Left renal pelvis (tissue), 4 donors: ENCODE results near the gene FREY1. TPM values are rescaled to one million over a fixed set of nuclear protein-coding genes. Genes with fewer than 3 reads are reported as not detected.
"Not testable (repeated sequence)": the region's sequence is repeated elsewhere in the genome, so short reads cannot be mapped to it uniquely, and the experiment has no call there.

Experiments used
- DNase-seq, 4 donors: peaks; one replicate each; pipeline ENCODE4 v3.0.0-alpha.2; 2013; ENCODE audit warnings: low read depth in 4 of 4, low spot score in 3 of 4
- polyA plus RNA-seq, 4 donors: library from polyadenylated mRNA; unstranded; fragments of 120-200 nt; gene quantifications; one replicate each; pipeline ENCODE4 v1.2.1, GENCODE V29; 2013; ENCODE audit not compliant: insufficient read length in 4 of 4

The FREY1 gene
- polyA plus RNA-seq, 4 donors: 0.36 to 0.73 (median 0.37) TPM; not detected in 1

- peak; percentile 89 to 93 (median 90) for DNase-seq
Observed at GRCh38 chr11:45917623-45918330, 10.7 kb upstream of the FREY1 start, which contains the start of gene PEX16. PEX16 (minus strand) TSS chr11:45917877; CDS start chr11:45917811, 66 bp downstream.

DNA sequence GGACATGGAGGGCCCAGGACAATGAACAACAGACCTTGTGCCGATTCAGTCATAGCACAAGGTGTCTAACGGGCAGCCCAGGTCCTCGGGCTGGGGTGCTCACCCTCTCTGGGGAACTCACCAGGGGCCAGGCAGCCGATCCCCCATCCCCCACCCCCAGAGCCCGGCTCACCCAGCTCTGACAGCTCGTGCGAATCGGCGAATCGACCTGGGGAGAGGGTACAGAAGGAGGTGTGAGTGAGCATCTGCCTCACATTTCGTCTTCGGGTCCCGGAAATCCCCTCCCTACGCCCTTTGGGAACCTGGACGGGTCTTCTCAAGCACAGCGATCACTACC lies 10.2 kb upstream of the FREY1 start:
- no peak for DNase-seq

DNA sequence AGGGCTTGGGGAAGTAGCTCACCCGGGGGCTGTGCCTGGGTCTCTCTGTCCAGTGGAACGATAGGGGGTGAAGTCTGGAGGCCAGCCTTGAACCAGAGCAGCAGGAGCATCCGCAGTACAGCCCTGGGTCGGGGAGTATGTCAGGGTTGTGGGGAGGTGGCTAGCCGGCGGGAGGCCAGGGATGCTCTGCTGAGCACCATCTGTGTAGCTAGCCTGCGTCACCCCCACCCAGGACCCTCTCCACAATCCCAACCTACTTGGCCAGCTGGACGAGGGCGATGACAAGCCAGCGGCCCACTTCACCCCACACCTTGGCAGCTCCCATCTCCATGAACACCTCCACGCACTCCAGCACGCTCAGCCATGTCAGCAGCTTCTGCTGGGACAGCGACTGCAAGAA lies 8.4 kb upstream of the FREY1 start:
- no peak for DNase-seq

GRCh38 chr11:45913942-45914635 lies 7.0 kb upstream of the FREY1 start:
- no peak for DNase-seq

DNA sequence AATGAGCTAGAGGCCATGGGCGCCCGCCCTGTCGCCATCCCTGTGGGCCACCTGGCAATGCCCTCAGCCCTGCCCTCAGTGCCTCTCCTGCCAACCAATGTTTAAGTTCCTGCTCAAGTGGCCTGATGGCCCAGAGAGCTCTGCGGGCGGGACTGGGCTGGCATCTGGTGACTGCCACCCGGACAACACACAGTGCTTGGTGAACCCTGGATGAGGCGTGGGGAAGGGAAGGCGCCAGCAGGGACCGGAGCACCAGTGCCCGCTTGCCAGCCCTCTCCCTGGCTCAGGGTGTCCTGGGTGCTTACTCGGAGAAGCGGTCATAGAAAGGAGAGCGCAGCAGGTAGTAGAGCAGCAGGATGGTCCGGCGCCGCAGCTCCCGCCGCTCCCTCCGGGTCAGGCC lies 6.4 kb upstream of the FREY1 start:
- no peak for DNase-seq

GRCh38 chr11:45910623-45911022 lies 3.6 kb upstream of the FREY1 start:
- DNase-seq: no peak

DNA sequence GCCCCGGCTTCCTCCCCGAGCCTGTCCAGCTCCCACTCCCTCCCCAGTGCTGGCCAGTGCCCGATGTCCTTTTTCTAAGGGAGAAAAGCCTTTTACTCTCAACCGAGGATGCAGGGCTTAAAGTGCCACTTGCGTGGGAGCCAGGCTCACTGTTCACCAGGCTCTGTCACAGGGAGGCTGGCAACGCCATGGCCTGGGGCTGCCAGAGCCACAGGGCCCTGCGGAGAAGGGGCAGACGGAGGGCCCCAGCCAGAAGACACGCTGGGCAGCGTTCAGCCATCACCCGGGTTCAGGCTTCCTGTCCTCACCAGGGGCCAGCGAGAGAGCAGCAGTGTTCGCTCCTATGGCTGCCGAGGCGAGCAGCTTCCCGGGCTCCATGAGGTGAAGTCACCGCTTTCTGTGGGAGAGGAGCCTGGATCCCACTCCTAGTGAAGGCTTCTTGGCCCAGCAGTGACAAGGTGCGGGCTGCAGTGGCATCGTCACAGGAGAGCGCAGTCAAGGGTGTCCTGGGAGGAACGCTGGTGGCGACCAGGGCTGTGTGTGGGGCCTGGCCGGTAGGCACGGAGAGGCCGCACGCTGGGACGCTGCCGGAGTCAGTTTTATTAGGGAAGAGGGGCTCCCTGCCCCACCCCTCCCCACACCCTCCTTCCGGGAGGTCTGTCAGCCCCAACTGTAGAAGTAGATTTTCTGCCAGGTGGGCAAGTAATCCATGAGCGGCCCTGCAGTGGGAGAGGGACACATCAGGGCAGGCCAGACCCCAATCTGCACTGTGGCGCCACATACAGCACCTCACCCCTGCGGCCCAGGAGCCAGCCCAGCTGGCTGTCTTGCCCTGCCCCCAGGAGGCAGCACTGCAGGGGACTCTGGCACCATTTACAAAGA lies 2.8 kb upstream of the FREY1 start:
- no peak for DNase-seq

DNA sequence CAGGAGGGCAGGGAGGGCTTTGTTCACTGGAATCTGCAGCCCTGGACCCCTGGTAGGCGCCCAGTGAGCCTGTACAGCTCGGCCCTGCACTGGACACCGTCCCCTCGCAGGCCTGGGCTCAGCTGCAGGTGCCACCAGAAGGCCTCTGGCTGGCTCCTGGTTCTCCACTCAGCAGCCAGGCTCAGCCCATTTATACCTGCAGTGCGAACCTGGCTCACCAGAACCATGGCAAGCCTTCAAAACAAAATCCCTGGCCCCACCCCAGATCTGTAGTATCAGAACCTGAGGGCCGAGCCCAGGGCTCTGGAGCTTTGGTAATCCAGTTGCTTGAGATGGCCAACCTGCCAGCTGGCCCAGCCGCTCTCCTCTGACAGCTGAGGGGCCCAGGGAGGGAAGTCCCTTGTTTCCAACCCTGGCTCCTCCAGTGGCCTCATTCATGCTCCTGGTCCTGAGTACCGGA lies 870 bp upstream of the FREY1 start:
- DNase-seq: no peak

DNA sequence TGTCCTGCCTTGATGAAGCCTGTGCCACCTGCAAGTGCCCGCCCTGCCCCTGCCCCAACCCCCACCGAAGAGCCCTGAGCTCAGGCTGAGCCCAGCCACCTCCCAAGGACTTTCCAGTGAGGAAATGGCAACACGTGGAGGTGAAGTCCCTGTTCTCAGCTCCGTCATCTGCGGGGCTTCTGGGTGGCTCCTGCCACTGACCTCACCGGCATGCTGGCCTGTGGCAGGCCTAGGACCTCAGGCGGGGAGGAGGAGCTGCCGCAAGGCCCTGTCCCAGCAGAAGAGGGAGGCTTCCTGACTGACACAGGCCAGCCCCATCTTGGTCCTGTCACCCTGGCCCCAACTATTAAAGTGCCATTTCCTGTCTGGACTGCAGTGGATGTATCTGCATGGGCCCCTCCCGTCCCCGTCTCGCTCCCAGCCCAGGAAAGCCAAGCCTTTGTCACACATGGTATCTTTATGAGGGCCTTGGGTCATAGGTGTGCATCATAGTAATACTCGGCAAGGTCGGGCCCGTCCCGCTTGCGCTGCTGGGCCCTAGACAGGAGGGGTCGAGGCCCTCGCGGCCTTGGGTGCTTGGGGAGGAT lies 882 bp downstream of the FREY1 start:
- DNase-seq: no peak

DNA sequence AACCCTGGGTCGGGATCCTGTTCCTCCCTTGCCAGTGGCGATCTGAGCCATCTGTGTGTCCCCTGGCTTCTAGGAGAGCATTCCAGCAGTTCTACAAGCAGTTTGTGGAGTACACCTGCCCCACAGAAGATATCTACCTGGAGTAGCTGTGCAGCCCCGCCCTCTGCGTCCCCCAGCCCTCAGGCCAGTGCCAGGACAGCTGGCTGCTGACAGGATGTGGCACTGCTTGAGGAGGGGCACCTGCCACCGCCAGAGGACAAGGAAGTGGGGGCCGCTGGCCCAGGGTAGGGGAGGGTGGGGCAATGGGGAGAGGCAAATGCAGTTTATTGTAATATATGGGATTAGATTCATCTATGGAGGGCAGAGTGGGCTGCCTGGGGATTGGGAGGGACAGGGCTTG lies 1.5 kb downstream of the FREY1 start:
- not testable (repeated sequence) for DNase-seq

DNA sequence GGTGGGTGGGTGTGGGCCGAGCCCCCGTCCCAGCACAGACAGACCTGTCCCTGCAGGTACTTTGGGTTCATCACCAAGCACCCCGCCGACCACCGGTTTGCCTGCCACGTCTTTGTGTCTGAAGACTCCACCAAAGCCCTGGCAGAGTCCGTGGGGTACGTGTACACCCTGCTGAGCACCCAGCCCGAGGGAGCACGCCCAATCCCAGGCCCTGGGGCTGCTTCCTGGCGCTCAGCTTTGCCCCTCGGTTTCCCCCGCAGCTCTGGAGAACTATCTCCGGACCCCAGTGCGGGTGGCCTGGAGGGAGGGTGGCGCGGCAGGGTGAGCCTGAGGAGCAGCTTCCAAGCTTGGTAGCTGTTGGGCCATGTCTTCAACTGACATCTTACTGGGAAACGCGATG lies 2.0 kb downstream of the FREY1 start:
- DNase-seq: no peak

- no peak for DNase-seq
Observed at GRCh38 chr11:45904309-45904915, 2.7 kb downstream of the FREY1 start.

DNA sequence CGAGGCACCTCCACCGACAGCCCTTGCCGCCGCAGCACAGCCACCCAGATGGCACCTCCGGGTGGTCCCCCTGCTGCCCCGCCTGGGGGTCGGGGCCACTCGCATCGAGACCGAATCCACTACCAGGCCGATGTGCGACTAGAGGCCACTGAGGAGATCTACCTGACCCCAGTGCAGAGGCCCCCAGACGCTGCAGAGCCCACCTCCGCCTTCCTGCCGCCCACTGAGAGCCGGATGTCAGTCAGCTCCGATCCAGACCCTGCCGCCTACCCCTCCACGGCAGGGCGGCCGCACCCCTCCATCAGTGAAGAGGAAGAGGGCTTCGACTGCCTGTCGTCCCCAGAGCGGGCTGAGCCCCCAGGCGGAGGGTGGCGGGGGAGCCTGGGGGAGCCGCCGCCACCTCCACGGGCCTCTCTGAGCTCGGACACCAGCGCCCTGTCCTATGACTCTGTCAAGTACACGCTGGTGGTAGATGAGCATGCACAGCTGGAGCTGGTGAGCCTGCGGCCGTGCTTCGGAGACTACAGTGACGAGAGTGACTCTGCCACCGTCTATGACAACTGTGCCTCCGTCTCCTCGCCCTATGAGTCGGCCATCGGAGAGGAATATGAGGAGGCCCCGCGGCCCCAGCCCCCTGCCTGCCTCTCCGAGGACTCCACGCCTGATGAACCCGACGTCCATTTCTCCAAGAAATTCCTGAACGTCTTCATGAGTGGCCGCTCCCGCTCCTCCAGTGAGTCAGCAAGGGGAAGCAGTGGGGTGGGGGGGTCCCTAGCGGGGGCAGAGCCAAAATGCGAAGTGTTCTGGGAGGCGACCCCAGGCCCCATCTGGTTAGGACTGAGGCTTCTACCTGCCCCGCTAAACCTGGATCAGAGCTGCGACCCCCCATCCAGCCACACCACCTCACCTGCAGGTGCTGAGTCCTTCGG lies 4.4 kb downstream of the FREY1 start:
- no peak for DNase-seq

DNA sequence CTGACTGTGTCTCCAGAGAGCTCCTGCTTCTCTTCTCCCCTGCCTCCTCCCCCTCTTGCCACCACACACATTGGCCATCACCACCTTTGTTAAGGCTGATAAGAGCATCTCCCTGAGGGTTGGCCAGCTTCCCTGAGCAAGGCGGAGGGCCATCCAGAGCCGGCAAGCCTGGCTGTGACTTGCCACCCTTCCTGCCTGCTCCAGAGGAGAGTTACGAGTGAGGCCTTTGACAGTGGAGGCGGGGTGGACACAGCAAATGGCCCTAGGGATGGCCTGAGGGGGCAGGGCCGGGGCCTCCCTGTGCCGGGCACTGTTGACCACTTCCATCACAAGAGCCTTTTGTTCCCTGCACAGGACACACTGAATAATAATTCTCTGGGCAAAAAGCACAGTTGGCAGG lies 5.4 kb downstream of the FREY1 start:
- no peak for DNase-seq

GRCh38 chr11:45900916-45901617 lies 6.0 kb downstream of the FREY1 start:
- no peak for DNase-seq

GRCh38 chr11:45900175-45900800 lies 6.8 kb downstream of the FREY1 start:
- DNase-seq: peak in 1 of 4 donors; percentile 18

DNA sequence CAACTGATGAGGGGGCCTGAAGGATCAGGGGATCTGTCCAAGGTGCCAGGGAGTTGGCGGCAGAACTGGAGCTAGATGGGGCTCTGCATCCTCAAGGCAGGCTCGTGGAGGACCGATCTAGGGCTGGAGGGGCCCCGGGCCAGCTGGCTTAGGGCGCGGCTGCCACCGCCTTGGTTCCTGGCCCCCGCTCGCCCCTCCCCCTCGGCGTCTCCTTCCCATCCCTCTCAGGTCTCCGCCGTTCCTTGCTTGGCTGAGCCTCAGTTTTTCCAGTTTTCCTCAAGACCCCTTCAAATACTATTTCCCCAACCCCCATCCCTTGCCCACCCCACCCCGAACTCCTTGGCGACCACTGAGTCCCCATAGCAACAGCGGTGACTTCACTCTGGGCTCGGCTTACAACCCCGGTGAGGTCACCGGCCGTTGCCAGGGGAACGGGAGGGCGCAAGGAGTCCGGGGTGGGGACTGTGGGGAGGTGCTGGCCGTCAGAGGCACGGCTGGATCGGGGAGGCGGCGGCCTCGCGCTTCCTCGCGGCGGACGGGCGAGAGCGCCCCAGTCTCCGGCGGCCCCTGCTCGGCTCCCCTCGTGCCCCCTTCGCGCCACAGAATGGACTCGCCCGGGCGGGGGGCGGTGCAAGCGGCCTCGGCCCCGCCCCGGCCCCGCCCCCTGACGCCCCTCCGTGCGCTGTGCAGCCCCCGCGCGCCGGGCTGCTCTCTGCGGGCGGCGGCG lies 7.5 kb downstream of the FREY1 start:
- DNase-seq: peak in 3 of 4 donors; percentile 76 to 84 (median 80)

- no peak for DNase-seq
Observed at GRCh38 chr11:45899086-45899447, 8.0 kb downstream of the FREY1 start.
